HepG2 (cell line): ENCODE results near the gene SMAD3. TPM values are rescaled to one million over a fixed set of nuclear protein-coding genes. Genes with fewer than 3 reads are reported as not detected.
A peak's percentile ranks its signal among the peaks of the same experiment; 100 is the strongest.

Experiments used
- AFF4 ChIP-seq: sonication (generic); formaldehyde crosslinking; IDR thresholded peaks from 2 replicates; pipeline ENCODE4 v1.4.0; 2020; ENCODE audit warnings: missing genetic modification reagents
- EP300 ChIP-seq, 3 experiments: sonication (generic) in 1 of 3; formaldehyde crosslinking in 1 of 3; IDR thresholded peaks; 2 replicates each; pipeline versions ENCODE4 v1.5.1 to v1.6.1; 2011 to 2020; ENCODE audit warnings: low read depth in 2 of 3, low read length in 2 of 3, borderline replicate concordance in 1 of 3, improper control_type of control experiment in 1 of 3, mild to moderate bottlenecking in 1 of 3, missing genetic modification reagents in 1 of 3, moderate library complexity in 1 of 3
- FOSL1 ChIP-seq: sonication (generic); formaldehyde crosslinking; IDR thresholded peaks from 2 replicates; pipeline ENCODE4 v1.9.0; 2021; ENCODE audit warnings: missing genetic modification reagents, borderline replicate concordance
- GATA4 ChIP-seq: sonication (generic); IDR thresholded peaks from 2 replicates; pipeline ENCODE4 v1.6.1; 2016; ENCODE audit warnings: antibody characterized with exemption, low read depth, borderline replicate concordance
- GZF1 ChIP-seq: sonication (generic); formaldehyde crosslinking; IDR thresholded peaks from 2 replicates; pipeline ENCODE4 v1.5.1; 2020; ENCODE audit warnings: mild to moderate bottlenecking, missing genetic modification reagents
- MYC ChIP-seq: sonication (generic); formaldehyde crosslinking; IDR thresholded peaks from 2 replicates; pipeline ENCODE4 v1.9.0; 2021; ENCODE audit warnings: missing genetic modification reagents, borderline replicate concordance
- NAIF1 ChIP-seq: sonication (generic); formaldehyde crosslinking; IDR thresholded peaks from 2 replicates; pipeline ENCODE4 v1.5.0; 2020; ENCODE audit warnings: mild to moderate bottlenecking, missing genetic modification reagents, borderline replicate concordance
- PHF20 ChIP-seq: sonication (generic); formaldehyde crosslinking; IDR thresholded peaks from 2 replicates; pipeline ENCODE4 v1.5.0; 2020; ENCODE audit warnings: mild to moderate bottlenecking, missing genetic modification reagents
- POLR2G ChIP-seq: fragments of 200-400 bp; formaldehyde crosslinking; IDR thresholded peaks from 2 replicates; pipeline ENCODE4 v1.6.1; 2018; ENCODE audit warnings: mild to moderate bottlenecking, low read depth, low read length, moderate library complexity
- RARA ChIP-seq: IDR thresholded peaks from 2 replicates; pipeline ENCODE4 v1.6.1; 2016; ENCODE audit warnings: missing genetic modification reagents, missing compliant biosample characterization
- RBFOX2 ChIP-seq: fragments of 200-400 bp; formaldehyde crosslinking; IDR thresholded peaks from 2 replicates; pipeline ENCODE4 v1.6.1; 2017; ENCODE audit warnings: low read depth, mild to moderate bottlenecking, low read length
- TFDP2 ChIP-seq: sonication (generic); formaldehyde crosslinking; IDR thresholded peaks from 2 replicates; pipeline ENCODE4 v1.4.0; 2020; ENCODE audit warnings: missing genetic modification reagents
- TOPORS ChIP-seq: sonication (generic); formaldehyde crosslinking; IDR thresholded peaks from 2 replicates; pipeline ENCODE4 v1.8.0; 2023; ENCODE audit warnings: mild to moderate bottlenecking, missing genetic modification reagents
- XBP1 ChIP-seq: sonication (generic); formaldehyde crosslinking; IDR thresholded peaks from 2 replicates; pipeline ENCODE4 v1.5.0; 2020; ENCODE audit warnings: missing genetic modification reagents
- ZNF225 ChIP-seq: sonication (generic); formaldehyde crosslinking; IDR thresholded peaks from 2 replicates; pipeline ENCODE4 v1.4.0; 2020; ENCODE audit warnings: mild to moderate bottlenecking, missing genetic modification reagents
- ZNF768 ChIP-seq: sonication (generic); formaldehyde crosslinking; IDR thresholded peaks from 2 replicates; pipeline ENCODE4 v1.4.0; 2020; ENCODE audit warnings: missing genetic modification reagents
- ZNF772 ChIP-seq: sonication (generic); formaldehyde crosslinking; IDR thresholded peaks from 2 replicates; pipeline ENCODE4 v1.5.0; 2020; ENCODE audit warnings: mild to moderate bottlenecking, missing genetic modification reagents
- ZSCAN30 ChIP-seq: sonication (generic); formaldehyde crosslinking; IDR thresholded peaks from 2 replicates; pipeline ENCODE4 v1.5.0; 2020; ENCODE audit warnings: mild to moderate bottlenecking, missing genetic modification reagents
- ZSCAN31 ChIP-seq: sonication (generic); formaldehyde crosslinking; IDR thresholded peaks from 2 replicates; pipeline ENCODE4 v1.5.0; 2020; ENCODE audit warnings: low read depth, mild to moderate bottlenecking, missing genetic modification reagents
- polyA plus RNA-seq, 8 experiments: library from polyadenylated mRNA; depleted of rRNA in 3 of 8; stranded (reverse) in 7 of 8; unstranded in 1 of 8; fragments of >200 nt; fragmentation: Illumina TruSeq in 4 of 8; extraction: Trizol in 4 of 8; gene quantifications; 2 replicates each; pipeline versions ENCODE4 v1.2.1 to v1.2.3, GENCODE V29; 2011 to 2016; ENCODE audit warnings: low read depth in 4 of 8, missing spikeins in 1 of 8, mixed read lengths in 1 of 8; ENCODE audit not compliant: insufficient read depth in 1 of 8
- total RNA-seq, 5 experiments: library from RNA; depleted of rRNA; stranded (reverse); fragments of >200 nt; fragmentation: Illumina TruSeq; extraction: Trizol; gene quantifications; 2 replicates each; pipeline ENCODE4 v1.2.3, GENCODE V29; 2016; ENCODE audit warnings: low read depth in 1 of 5
- TF ChIP-seq, protein P1 (sequence below), 2 experiments: sonication (generic) in 1 of 2; formaldehyde crosslinking in 1 of 2; IDR thresholded peaks; 2 replicates each; pipeline versions ENCODE4 v1.5.1 to v1.6.1; 2011 to 2020; ENCODE audit warnings: borderline replicate concordance in 1 of 2, low read depth in 1 of 2, low read length in 1 of 2, mild to moderate bottlenecking in 1 of 2, missing genetic modification reagents in 1 of 2, moderate library complexity in 1 of 2

Gene SMAD3
- total and polyA plus RNA-seq, 2 of the 13 experiments (the other 11 are each of a cell fraction or from before 2014, with no cell fraction given), result 8.6 to 56.3 TPM

GRCh38 chr15:67063689-67064606 is 1.5 kb upstream of the SMAD3 start (continued):
- TF ChIP-seq AFF4 (CRISPR knock-in tag) (0 out of 2 replicates have a peak, but pooled peaks have one; percentile 49), TFDP2 (CRISPR knock-in tag) (0 out of 2 replicates have a peak, but pooled peaks have one; percentile 47), ZSCAN31 (CRISPR knock-in tag) (peak; percentile 65; the same call in 1 of the 2 replicates), TOPORS (CRISPR knock-in tag) (peak; percentile 75; the same call in 1 of the 2 replicates), XBP1 (no peak), GATA4 (peak; percentile 18; the same call in 1 of the 2 replicates), ZNF768 (CRISPR knock-in tag) (no peak; the same call in 1 of the 2 replicates), ZSCAN30 (no peak), FOSL1 (CRISPR knock-in tag) (0 out of 2 replicates have a peak, but pooled peaks have one; percentile 8), RBFOX2 (peak; percentile 30; the same call in 1 of the 2 replicates), PHF20 (CRISPR knock-in tag) (no peak), ZNF225 (0 out of 2 replicates have a peak, but pooled peaks have one; percentile 32), POLR2G (peak; percentile 91), NAIF1 (CRISPR knock-in tag) (peak; percentile 64; the same call in 1 of the 2 replicates), RARA (CRISPR knock-in tag) (peak; percentile 26; the same call in 1 of the 2 replicates), GZF1 (CRISPR knock-in tag) (0 out of 2 replicates have a peak, but pooled peaks have one; percentile 75), MYC (CRISPR knock-in tag) (peak; percentile 57; the same call in 1 of the 2 replicates), EP300 (IDR thresholded peaks at IDR 0.05; ENCODE audit: low read depth in 2 of 2, low read length in 2 of 2) (peak; percentile 16 to 50; a peak in 1 of 4 replicates), EP300 (CRISPR knock-in tag; IDR thresholded peaks at IDR 0.05; ENCODE audit: borderline replicate concordance) (peak; percentile 11), ZNF772 (CRISPR knock-in tag) (peak; percentile 62; the same call in 1 of the 2 replicates)
- TF ChIP-seq, protein P1, sequence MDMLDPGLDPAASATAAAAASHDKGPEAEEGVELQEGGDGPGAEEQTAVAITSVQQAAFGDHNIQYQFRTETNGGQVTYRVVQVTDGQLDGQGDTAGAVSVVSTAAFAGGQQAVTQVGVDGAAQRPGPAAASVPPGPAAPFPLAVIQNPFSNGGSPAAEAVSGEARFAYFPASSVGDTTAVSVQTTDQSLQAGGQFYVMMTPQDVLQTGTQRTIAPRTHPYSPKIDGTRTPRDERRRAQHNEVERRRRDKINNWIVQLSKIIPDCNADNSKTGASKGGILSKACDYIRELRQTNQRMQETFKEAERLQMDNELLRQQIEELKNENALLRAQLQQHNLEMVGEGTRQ (IDR thresholded peaks at IDR 0.05; ENCODE audit: low read depth, low read length), result no peak
- TF ChIP-seq, protein P1 (CRISPR knock-in tag; IDR thresholded peaks at IDR 0.05; ENCODE audit: borderline replicate concordance), result no peak
